GM10266 (cell line): ENCODE data around the gene SYT8.

Source experiments
- DNase-seq: peaks from one replicate; pipeline ENCODE4 v3.0.0; 2012; ENCODE audit errors: extremely low spot score
- CTCF ChIP-seq: IDR thresholded peaks from 2 replicates; pipeline ENCODE4 v1.5.1; 2012; ENCODE audit warnings: mild to moderate bottlenecking, low read depth; ENCODE audit not compliant: control insufficient read depth, insufficient read depth; ENCODE audit errors: missing control alignments

The SYT8 gene

GRCh38 chr11:1847926-1848639, 13.3 kb downstream of the SYT8 start:
- DNase-seq: no peak
- TF ChIP-seq CTCF: no peak

GRCh38 chr11:1848640-1849430, 14.0 kb downstream of the SYT8 start:
- no peak for DNase-seq
- no peak for TF ChIP-seq CTCF

GRCh38 chr11:1851468-1852180, 16.8 kb downstream of the SYT8 start:
- no peak for DNase-seq
- peak; percentile 17 for TF ChIP-seq CTCF

- no peak for DNase-seq
- no peak for TF ChIP-seq CTCF
These were observed 17.6 kb downstream of the SYT8 start for GRCh38 chr11:1852271-1852876.

GRCh38 chr11:1852877-1853276, 18.1 kb downstream of the SYT8 start, which contains the start of gene LSP1:
LSP1 (plus strand) TSS chr11:1853084; CDS start chr11:1853145, 61 bp downstream.
- peak; percentile 92 for DNase-seq

GRCh38 chr11:1853376-1854131, 18.8 kb downstream of the SYT8 start:
- no peak for TF ChIP-seq CTCF
- no peak for DNase-seq

More at GRCh38 chr11:1852877-1853276, 18.1 kb downstream of the SYT8 start, which contains the start of gene LSP1:
- TF ChIP-seq CTCF: no peak
